ENCODE data around the gene HOMER2.

Gene HOMER2

GRCh38 chr15:82970696-82971095 is 18.2 kb upstream of the HOMER2 start:
- Histone ChIP-seq H3K4me1 (ENCODE audit: control insufficient read depth in 1 of 2, insufficient read depth in 1 of 2, low read depth in 1 of 2, low read length in 1 of 2) (peaks cover 4 to 7% of the 10 kb centered on the region in 2 experiments), H3K36me3 (no peaks in the 10 kb centered on the region), H3K9me3 (no peaks in the 10 kb centered on the region), H3K4me3 (ENCODE audit: low read depth in 1 of 2, low read length in 1 of 2) (no peak overlapping the region), H3K27me3 (no peaks in the 10 kb centered on the region), H3K27ac (no peak overlapping the region)
- no peak for TF ChIP-seq CTCF (IDR thresholded peaks at IDR 0.05)

- H3K4me1 ChIP-seq (ENCODE audit: control insufficient read depth in 1 of 2, insufficient read depth in 1 of 2, low read depth in 1 of 2, low read length in 1 of 2): peaks cover 4 to 7% of the 10 kb centered on the region in 2 experiments
- TF ChIP-seq CTCF (IDR thresholded peaks at IDR 0.05): no peak
- no peaks in the 10 kb centered on the region for H3K9me3 ChIP-seq
- no peak overlapping the region for H3K27ac ChIP-seq
- H3K27me3 ChIP-seq: no peaks in the 10 kb centered on the region
- H3K36me3 ChIP-seq: no peaks in the 10 kb centered on the region
- H3K4me3 ChIP-seq (ENCODE audit: low read depth in 1 of 2, low read length in 1 of 2): no peak overlapping the region
Measured at GRCh38 chr15:82970078-82970686, 17.7 kb upstream of the HOMER2 start.

- Histone ChIP-seq H3K9me3 (no peaks in the 10 kb centered on the region), H3K27me3 (no peaks in the 10 kb centered on the region), H3K36me3 (no peaks in the 10 kb centered on the region), H3K4me1 (ENCODE audit: control insufficient read depth in 1 of 2, insufficient read depth in 1 of 2, low read depth in 1 of 2, low read length in 1 of 2) (peaks cover 4 to 7% of the 10 kb centered on the region in 2 experiments), H3K4me3 (ENCODE audit: low read depth in 1 of 2, low read length in 1 of 2) (no peak overlapping the region), H3K27ac (no peak overlapping the region)
- TF ChIP-seq CTCF (IDR thresholded peaks at IDR 0.05): no peak
Measured at GRCh38 chr15:82969353-82969752, 16.8 kb upstream of the HOMER2 start.

GRCh38 chr15:82968066-82968465 is 15.5 kb upstream of the HOMER2 start:
- no peaks in the 10 kb centered on the region for H3K36me3 ChIP-seq
- no peaks in the 10 kb centered on the region for H3K27me3 ChIP-seq
- no peak for TF ChIP-seq CTCF (IDR thresholded peaks at IDR 0.05)
- H3K27ac ChIP-seq: no peak overlapping the region
- H3K9me3 ChIP-seq: no peaks in the 10 kb centered on the region
- H3K4me3 ChIP-seq (ENCODE audit: low read depth in 1 of 2, low read length in 1 of 2): no peak overlapping the region
- peaks cover 4 to 7% of the 10 kb centered on the region in 2 experiments for H3K4me1 ChIP-seq (ENCODE audit: control insufficient read depth in 1 of 2, insufficient read depth in 1 of 2, low read depth in 1 of 2, low read length in 1 of 2)

GRCh38 chr15:82966671-82967071 is 14.2 kb upstream of the HOMER2 start:
- Histone ChIP-seq H3K4me3 (ENCODE audit: low read depth in 1 of 2, low read length in 1 of 2) (no peak overlapping the region), H3K4me1 (ENCODE audit: control insufficient read depth in 1 of 2, insufficient read depth in 1 of 2, low read depth in 1 of 2, low read length in 1 of 2) (peaks cover 4 to 7% of the 10 kb centered on the region in 2 experiments), H3K9me3 (no peaks in the 10 kb centered on the region), H3K36me3 (no peaks in the 10 kb centered on the region), H3K27ac (no peak overlapping the region), H3K27me3 (no peaks in the 10 kb centered on the region)
- TF ChIP-seq CTCF (IDR thresholded peaks at IDR 0.05): no peak

Measured in neutrophil (primary cell).